ENCODE data around the gene MYO6.
A peak's percentile ranks its signal among the peaks of the same experiment; 100 is the strongest.

Gene MYO6

DNA sequence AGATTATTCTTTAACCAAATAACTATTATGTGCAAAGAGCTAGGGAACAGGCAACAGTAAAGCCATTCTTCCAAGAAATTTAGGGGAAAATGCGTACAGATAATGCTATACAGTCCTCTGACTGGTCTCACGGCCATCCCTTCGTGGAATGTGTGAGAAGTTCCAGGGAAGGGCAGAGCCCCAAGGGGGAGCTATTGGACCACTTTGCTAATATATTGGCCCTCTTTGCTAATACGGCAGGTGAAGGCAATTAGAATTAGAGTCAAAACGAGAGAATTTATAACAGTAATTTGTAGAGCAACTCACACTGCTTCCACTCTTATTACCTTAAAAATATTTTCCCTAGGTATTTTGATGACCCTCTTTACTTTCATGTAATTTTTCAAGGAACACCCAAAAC, 183.0 kb downstream of the MYO6 start:
- no peaks in the 10 kb centered on the region for H3K9me2 ChIP-seq (ENCODE audit: low read depth, low read length)
- H3K27ac ChIP-seq (ENCODE audit: low read depth, low read length, poor library complexity, severe bottlenecking), result no peak overlapping the region
- TF ChIP-seq, protein P1, sequence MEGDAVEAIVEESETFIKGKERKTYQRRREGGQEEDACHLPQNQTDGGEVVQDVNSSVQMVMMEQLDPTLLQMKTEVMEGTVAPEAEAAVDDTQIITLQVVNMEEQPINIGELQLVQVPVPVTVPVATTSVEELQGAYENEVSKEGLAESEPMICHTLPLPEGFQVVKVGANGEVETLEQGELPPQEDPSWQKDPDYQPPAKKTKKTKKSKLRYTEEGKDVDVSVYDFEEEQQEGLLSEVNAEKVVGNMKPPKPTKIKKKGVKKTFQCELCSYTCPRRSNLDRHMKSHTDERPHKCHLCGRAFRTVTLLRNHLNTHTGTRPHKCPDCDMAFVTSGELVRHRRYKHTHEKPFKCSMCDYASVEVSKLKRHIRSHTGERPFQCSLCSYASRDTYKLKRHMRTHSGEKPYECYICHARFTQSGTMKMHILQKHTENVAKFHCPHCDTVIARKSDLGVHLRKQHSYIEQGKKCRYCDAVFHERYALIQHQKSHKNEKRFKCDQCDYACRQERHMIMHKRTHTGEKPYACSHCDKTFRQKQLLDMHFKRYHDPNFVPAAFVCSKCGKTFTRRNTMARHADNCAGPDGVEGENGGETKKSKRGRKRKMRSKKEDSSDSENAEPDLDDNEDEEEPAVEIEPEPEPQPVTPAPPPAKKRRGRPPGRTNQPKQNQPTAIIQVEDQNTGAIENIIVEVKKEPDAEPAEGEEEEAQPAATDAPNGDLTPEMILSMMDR (IDR thresholded peaks at IDR 0.05; ENCODE audit: low read length), result peak; percentile 51; the same call in 1 of the 2 replicates
- no peak for TF ChIP-seq EZH2 (IDR thresholded peaks at IDR 0.05; ENCODE audit: borderline replicate concordance, low read length)

DNA sequence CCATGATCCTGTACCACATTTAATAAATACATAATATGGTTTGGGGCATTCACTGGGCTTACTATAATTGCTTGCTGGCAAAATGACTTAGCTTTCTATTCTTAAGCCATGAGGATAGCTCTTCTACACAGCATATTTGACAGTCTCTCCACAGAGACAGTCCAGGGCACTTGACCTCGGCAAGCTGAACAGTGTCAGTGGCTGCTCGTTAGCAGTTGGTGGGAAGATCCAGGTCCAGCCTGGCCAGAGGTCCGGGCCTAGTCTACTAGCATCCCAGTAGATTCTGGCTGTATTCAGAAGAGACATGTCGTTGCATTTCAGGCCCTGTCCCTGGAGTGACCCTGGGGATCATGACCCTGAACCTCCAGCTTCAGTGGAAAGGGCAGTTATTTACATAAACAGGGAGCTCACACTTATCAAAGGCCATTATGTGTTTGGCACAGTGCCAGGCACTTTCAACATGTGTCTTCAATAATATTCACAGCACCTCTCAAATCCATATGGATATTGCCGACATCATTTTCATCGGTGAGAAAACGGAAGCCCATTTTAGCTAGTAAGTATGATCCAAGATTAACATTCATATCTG, 184.4 kb downstream of the MYO6 start:
- Histone ChIP-seq H3K9me2 (ENCODE audit: low read depth, low read length) (no peaks in the 10 kb centered on the region), H3K9me3 (ENCODE audit: low read length) (no peaks in the 10 kb centered on the region), H4K20me1 (ENCODE audit: insufficient read depth, low read length) (no peaks in the 10 kb centered on the region), H3K27ac (ENCODE audit: low read depth, low read length, poor library complexity, severe bottlenecking) (no peak overlapping the region), H3K79me2 (ENCODE audit: insufficient read depth, low read length) (no peaks in the 10 kb centered on the region), H3K9ac (ENCODE audit: low read length) (no peak overlapping the region), H3K27me3 (ENCODE audit: insufficient read depth, low read length) (no peaks in the 10 kb centered on the region; the same call in 1 of the 2 replicates), H3K4me3 (ENCODE audit: low read depth, low read length, poor library complexity, severe bottlenecking) (no peak overlapping the region), H3K36me3 (ENCODE audit: insufficient read depth, low read length) (no peaks in the 10 kb centered on the region), H3K4me2 (ENCODE audit: low read length) (no peak overlapping the region), H3K4me1 (ENCODE audit: insufficient read depth, low read length, severe bottlenecking) (no peaks in the 10 kb centered on the region), H2AFZ (ENCODE audit: low read length) (no peak overlapping the region), H3F3A (ENCODE audit: insufficient read depth, low read length) (no peaks in the 10 kb centered on the region)
- TF ChIP-seq, protein P1 (IDR thresholded peaks at IDR 0.05; ENCODE audit: low read length), result no peak
- TF ChIP-seq EZH2 (IDR thresholded peaks at IDR 0.05; ENCODE audit: borderline replicate concordance, low read length), result no peak

More for the DNA sequence above, 183.0 kb downstream of the MYO6 start:
- no peaks in the 10 kb centered on the region for H3K4me1 ChIP-seq (ENCODE audit: insufficient read depth, low read length, severe bottlenecking)
- H3K9me3 ChIP-seq (ENCODE audit: low read length), result no peaks in the 10 kb centered on the region
- no peaks in the 10 kb centered on the region for H4K20me1 ChIP-seq (ENCODE audit: insufficient read depth, low read length)
- H3K36me3 ChIP-seq (ENCODE audit: insufficient read depth, low read length), result no peaks in the 10 kb centered on the region
- no peak overlapping the region for H2AFZ ChIP-seq (ENCODE audit: low read length)
- no peak overlapping the region for H3K4me3 ChIP-seq (ENCODE audit: low read depth, low read length, poor library complexity, severe bottlenecking)
- H3F3A ChIP-seq (ENCODE audit: insufficient read depth, low read length), result no peaks in the 10 kb centered on the region
- H3K4me2 ChIP-seq (ENCODE audit: low read length), result no peak overlapping the region
- H3K9ac ChIP-seq (ENCODE audit: low read length), result no peak overlapping the region
- H3K79me2 ChIP-seq (ENCODE audit: insufficient read depth, low read length), result no peaks in the 10 kb centered on the region
- H3K27me3 ChIP-seq (ENCODE audit: insufficient read depth, low read length), result no peaks in the 10 kb centered on the region; the same call in 1 of the 2 replicates

DNA sequence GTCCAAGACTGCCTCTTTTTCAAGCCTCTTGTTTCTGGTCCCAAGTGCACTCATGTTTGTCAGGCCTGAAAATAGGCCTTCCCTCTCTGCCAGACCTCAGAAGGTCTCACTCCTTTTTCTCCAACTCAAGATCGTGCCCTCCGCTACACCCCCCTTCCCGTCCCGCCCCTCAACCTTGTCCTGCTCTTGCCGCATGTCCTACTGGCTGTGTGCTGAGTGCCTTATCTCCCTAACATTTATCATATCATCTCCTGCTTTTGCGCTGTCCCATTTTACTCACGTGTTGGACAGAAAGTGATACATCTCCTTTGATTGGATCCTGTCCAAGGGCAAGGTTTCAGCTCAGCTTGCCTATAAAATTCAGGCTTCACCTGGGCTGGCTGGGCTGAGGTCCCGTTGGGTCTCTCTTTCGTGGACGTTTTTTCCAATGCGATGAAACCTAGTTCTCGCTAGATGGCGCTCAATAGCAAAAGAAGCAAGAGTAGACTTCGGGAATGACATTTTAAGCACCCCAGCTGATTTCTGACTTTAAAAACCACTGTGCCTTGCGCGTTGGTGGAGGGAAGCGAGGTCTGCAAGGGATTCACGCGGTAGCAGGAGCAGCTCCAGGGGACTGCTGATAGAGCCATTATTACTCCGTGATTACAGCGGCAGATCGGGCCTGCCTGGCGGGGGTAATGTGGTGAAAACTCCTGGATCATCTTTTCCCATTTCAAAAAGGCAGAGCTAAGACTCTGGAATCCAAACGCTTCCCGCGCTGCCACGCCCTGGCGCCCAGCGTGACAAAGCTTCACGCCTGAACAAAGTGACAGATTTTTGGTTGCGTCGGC, 185.8 kb downstream of the MYO6 start:
- Histone ChIP-seq H3K27me3 (ENCODE audit: insufficient read depth, low read length) (no peaks in the 10 kb centered on the region; the same call in 1 of the 2 replicates), H3K36me3 (ENCODE audit: insufficient read depth, low read length) (no peaks in the 10 kb centered on the region), H3K9me3 (ENCODE audit: low read length) (no peaks in the 10 kb centered on the region), H3K4me2 (ENCODE audit: low read length) (no peak overlapping the region), H4K20me1 (ENCODE audit: insufficient read depth, low read length) (no peaks in the 10 kb centered on the region), H3K4me3 (ENCODE audit: low read depth, low read length, poor library complexity, severe bottlenecking) (no peak overlapping the region), H3K27ac (ENCODE audit: low read depth, low read length, poor library complexity, severe bottlenecking) (no peak overlapping the region), H3F3A (ENCODE audit: insufficient read depth, low read length) (no peaks in the 10 kb centered on the region), H2AFZ (ENCODE audit: low read length) (no peak overlapping the region), H3K9me2 (ENCODE audit: low read depth, low read length) (no peaks in the 10 kb centered on the region), H3K9ac (ENCODE audit: low read length) (no peak overlapping the region), H3K79me2 (ENCODE audit: insufficient read depth, low read length) (no peaks in the 10 kb centered on the region), H3K4me1 (ENCODE audit: insufficient read depth, low read length, severe bottlenecking) (no peaks in the 10 kb centered on the region)
- TF ChIP-seq, protein P1 (IDR thresholded peaks at IDR 0.05; ENCODE audit: low read length), result peak; percentile 81
- no peak for TF ChIP-seq EZH2 (IDR thresholded peaks at IDR 0.05; ENCODE audit: borderline replicate concordance, low read length)

Measured in OCI-LY1 (cell line).